GM12891 (cell line): Measurements from ENCODE around the gene NDE1.

Experiments used
- POLR2A ChIP-seq: IDR thresholded peaks from 2 replicates; pipeline ENCODE4 v1.6.1; 2011; ENCODE audit warnings: low read depth, low read length, control low read depth
- POLR2AphosphoS5 ChIP-seq: IDR thresholded peaks from 2 replicates; pipeline ENCODE4 v1.6.1; 2011; ENCODE audit warnings: low read depth, low read length, control low read depth
- POU2F2 ChIP-seq: IDR thresholded peaks from 2 replicates; pipeline ENCODE4 v1.6.1; 2011; ENCODE audit warnings: low read depth, mild to moderate bottlenecking, control low read depth, low read length, moderate library complexity
- SPI1 ChIP-seq: IDR thresholded peaks from 2 replicates; pipeline ENCODE4 v1.6.1; 2011; ENCODE audit warnings: low read depth, low read length, control low read depth
- TAF1 ChIP-seq: IDR thresholded peaks from 2 replicates; pipeline ENCODE4 v1.6.1; 2011; ENCODE audit warnings: low read depth, low read length, control low read depth

GRCh38 chr16:15747937-15748336 lies 97.9 kb downstream of the NDE1 start:
- TF ChIP-seq POLR2A: no peak
- TF ChIP-seq POLR2AphosphoS5: no peak
- TF ChIP-seq TAF1: no peak
- no peak for TF ChIP-seq POU2F2
- no peak for TF ChIP-seq SPI1
